C4-2B (cell line): Measurements from ENCODE around the gene PTPN1.
"Not testable (repeated sequence)": the region's sequence is repeated elsewhere in the genome, so short reads cannot be mapped to it uniquely, and the experiment has no call there.

Source experiments
- H3K27ac ChIP-seq: fragments of 450-650 bp; 2 replicates; pipeline ENCODE4 v1.5.1; 2017
- CTCF ChIP-seq: fragments of 450-650 bp; conservative IDR thresholded peaks from 2 replicates; pipeline ENCODE4 v1.5.1; 2017; ENCODE audit warnings: mild to moderate bottlenecking
- ZFX ChIP-seq: fragments of 450-650 bp; IDR thresholded peaks from 2 replicates; pipeline ENCODE4 v1.6.1; 2017

Gene PTPN1

DNA sequence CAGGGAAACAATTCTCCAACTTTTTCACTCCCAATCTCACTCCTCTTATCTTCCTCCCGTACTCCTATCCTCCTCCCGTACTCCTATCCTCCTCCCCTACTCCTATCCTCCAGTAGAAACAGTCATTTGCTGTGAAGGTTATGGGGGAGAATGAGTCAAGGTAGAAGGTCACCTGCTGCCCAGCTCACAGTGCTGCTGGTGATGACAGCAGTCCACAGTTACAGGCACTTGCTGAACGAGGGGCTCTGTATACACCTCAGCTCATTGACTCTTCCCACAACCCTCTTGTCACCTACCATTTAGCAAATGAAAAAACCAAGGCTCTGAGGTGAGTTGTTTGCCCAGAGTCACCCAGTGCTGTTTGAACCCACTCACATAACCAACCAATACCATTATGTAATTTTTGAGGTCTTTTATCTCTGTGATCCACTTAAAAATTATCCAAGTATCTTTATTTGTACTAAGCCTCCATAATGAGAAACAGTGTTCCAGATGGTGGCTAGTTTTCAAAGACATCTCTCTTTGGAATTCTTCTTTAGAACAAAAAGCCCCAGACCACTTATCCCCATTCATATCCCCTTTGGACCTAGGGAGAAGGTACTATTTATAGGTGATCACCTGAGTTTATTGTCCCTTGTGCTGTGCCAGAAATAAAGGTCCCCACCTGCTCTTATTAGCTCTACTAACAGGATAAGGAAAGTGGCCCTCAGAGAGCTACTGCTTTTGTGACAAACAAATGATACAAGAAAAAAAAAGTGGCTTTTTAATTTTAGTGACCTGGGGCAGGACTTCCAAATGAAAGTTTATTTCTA is 53.2 kb downstream of the PTPN1 start:
- no peak for TF ChIP-seq ZFX
- TF ChIP-seq CTCF: no peak
- H3K27ac ChIP-seq: no peak overlapping the region

- no peak overlapping the region for H3K27ac ChIP-seq
- no peak for TF ChIP-seq ZFX
- TF ChIP-seq CTCF: no peak
Measured at GRCh38 chr20:50565383-50565782, 55.2 kb downstream of the PTPN1 start.

GRCh38 chr20:50565871-50566270 is 55.7 kb downstream of the PTPN1 start:
- TF ChIP-seq CTCF (no peak), ZFX (no peak)

GRCh38 chr20:50567860-50568548 is 57.8 kb downstream of the PTPN1 start:
- TF ChIP-seq CTCF (no peak), ZFX (no peak)
- no peak overlapping the region for H3K27ac ChIP-seq

More at GRCh38 chr20:50565871-50566270, 55.7 kb downstream of the PTPN1 start:
- H3K27ac ChIP-seq: no peak overlapping the region

DNA sequence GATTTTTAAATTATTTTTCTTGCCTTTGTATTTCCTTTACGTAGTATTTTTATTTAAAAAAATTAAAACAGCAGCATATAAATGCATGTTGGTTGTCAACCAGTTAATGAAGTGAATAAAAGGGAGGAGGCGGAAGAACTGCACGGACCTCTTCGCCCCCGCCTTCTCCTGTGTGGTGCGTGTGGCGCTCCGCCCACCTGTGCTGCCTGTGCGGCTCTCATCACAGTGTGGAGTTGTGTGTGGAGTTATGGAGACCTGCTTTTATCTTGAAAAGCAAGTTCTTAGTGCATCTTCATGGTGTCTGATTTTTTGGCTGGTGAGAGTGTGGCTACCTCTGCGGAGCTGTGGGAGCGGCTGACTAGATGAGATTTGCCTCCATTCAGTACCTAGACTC is 58.4 kb downstream of the PTPN1 start:
- no peak overlapping the region for H3K27ac ChIP-seq
- TF ChIP-seq CTCF (no peak), ZFX (no peak)

DNA sequence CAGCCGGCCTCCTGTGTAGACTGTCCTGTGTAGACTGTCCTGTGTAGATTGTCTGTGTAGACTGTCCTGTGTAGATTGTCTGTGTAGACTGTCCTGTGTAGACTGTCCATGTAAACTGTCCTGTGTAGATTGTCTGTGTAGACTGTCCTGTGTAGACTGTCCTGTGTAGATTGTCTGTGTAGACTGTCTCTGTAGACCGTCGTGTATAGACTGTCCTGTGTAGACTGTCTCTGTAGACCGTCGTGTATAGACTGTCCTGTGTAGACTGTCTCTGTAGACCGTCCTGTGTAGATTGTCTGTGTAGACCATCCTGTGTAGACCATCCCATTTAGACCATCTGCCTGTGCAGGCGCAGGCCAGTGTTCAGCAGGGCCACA is 59.3 kb downstream of the PTPN1 start:
- not testable (repeated sequence) for H3K27ac ChIP-seq

GRCh38 chr20:50569864-50570836 is 60.0 kb downstream of the PTPN1 start:
- TF ChIP-seq ZFX (no peak), CTCF (no peak)
- H3K27ac ChIP-seq: no peak overlapping the region
